HG03196 (cell line): ENCODE data around the gene SPRYD3.
"Not testable (repeated sequence)": the region's sequence is repeated elsewhere in the genome, so short reads cannot be mapped to it uniquely, and the experiment has no call there.

ENCODE experiments used
- ATAC-seq: cut with Tn5 transposase; IDR thresholded peaks from one replicate; pipeline ENCODE4 v1.9.1; 2021; ENCODE audit not compliant: unreplicated experiment

SPRYD3 gene

GRCh38 chr12:53027014-53027413, 52.2 kb downstream of the SPRYD3 start:
- ATAC-seq = not testable (repeated sequence)

- no peak for ATAC-seq
These were observed 53.9 kb downstream of the SPRYD3 start for GRCh38 chr12:53025250-53025649.

GRCh38 chr12:53014709-53015108, 64.5 kb downstream of the SPRYD3 start:
- ATAC-seq = no peak
